Prostate gland (tissue), 2 donors: ENCODE results near the gene PHF20. TPM values are rescaled to one million over a fixed set of nuclear protein-coding genes. Genes with fewer than 3 reads are reported as not detected.
"Not testable (repeated sequence)": the region's sequence is repeated elsewhere in the genome, so short reads cannot be mapped to it uniquely, and the experiment has no call there.

Experiments used
- DNase-seq: peaks from one replicate; pipeline ENCODE4 v3.0.0-alpha.2; 2019; ENCODE audit warnings: low spot score
- H3K27ac ChIP-seq, 2 donors: fragments of 200-600 bp; sonication (generic); 2 replicates each; pipeline ENCODE4 v1.5.1; 2017 to 2019
- H3K27me3 ChIP-seq: fragments of 200-600 bp; sonication (generic); replicated peaks from 2 replicates; pipeline ENCODE4 v1.5.1; 2019; ENCODE audit not compliant: insufficient read depth
- H3K36me3 ChIP-seq, 2 donors: fragments of 200-600 bp; sonication (generic); 1 replicate in 1 of 2; 2 replicates in 1 of 2; pipeline versions ENCODE4 v1.5.1 to v1.8.1; 2017 to 2019
- H3K4me1 ChIP-seq: fragments of 200-600 bp; sonication (generic); replicated peaks from 2 replicates; pipeline ENCODE4 v1.5.1; 2019
- H3K4me3 ChIP-seq, 2 donors: fragments of 200-600 bp; sonication (generic); 2 replicates each; pipeline ENCODE4 v1.5.1; 2017 to 2019
- H3K9me3 ChIP-seq: fragments of 200-600 bp; sonication (generic); 2 replicates; pipeline ENCODE4 v1.5.1; 2017
- CTCF ChIP-seq, 4 experiments: fragments of 200-600 bp in 2 of 4; fragments of 450-650 bp in 2 of 4; sonication (generic) in 2 of 4; IDR thresholded peaks; 1 replicate in 3 of 4; 2 replicates in 1 of 4; pipeline ENCODE4 v1.5.1; 2016 to 2019; ENCODE audit warnings: antibody characterized with exemption in 4 of 4, mild to moderate bottlenecking in 2 of 4, moderate library complexity in 2 of 4
- POLR2A ChIP-seq: fragments of 450-650 bp; IDR thresholded peaks from one replicate; pipeline ENCODE4 v1.6.1; 2016; ENCODE audit warnings: antibody characterized with exemption, mild to moderate bottlenecking
- POLR2AphosphoS5 ChIP-seq: sonication (generic); formaldehyde crosslinking; IDR thresholded peaks from one replicate; pipeline ENCODE4 v1.6.1; 2017; ENCODE audit warnings: antibody characterized with exemption
- WGBS: methylation state at CpG from one replicate; pipeline ENCODE4 v1.1.5; 2018; 5-methylcytosine and 5-hydroxymethylcytosine counted together
- intact Hi-C: fragments of 100-400 bp; cut with DNase I; formaldehyde crosslinking; loops from one replicate; pipeline ENCODE4 v1.14.2; 2022
- total RNA-seq, 2 donors: library from RNA; depleted of rRNA; stranded (reverse); fragments of >200 nt; gene quantifications; one replicate each; pipeline ENCODE4 v1.1.0, GENCODE V29; 2016

The PHF20 gene
- 10 to 100 TPM; 34.7 to 61.1 TPM for total RNA-seq

- peaks cover 6% of the 10 kb centered on the region for H3K4me1 ChIP-seq
- no peaks in the 10 kb centered on the region for H3K36me3 ChIP-seq
- DNase-seq, result peak; percentile 98
- intact Hi-C loops, result loop anchor here (5.0 kb wide), 1 partner anchor 95 kb away; no protein-coding TSS in a partner anchor
- no peaks in the 10 kb centered on the region for H3K27me3 ChIP-seq
- H3K9me3 ChIP-seq, result no peaks in the 10 kb centered on the region
- 5% methylated on average over 37 of the region's 87 CpGs for WGBS
- TF ChIP-seq CTCF (IDR thresholded peaks at IDR 0.05), result peak in 1 of 4 experiments; percentile 39
- peak; percentile 61 for TF ChIP-seq POLR2A
- TF ChIP-seq POLR2AphosphoS5, result peak; percentile 94
- peak within 1 kb of the TSS; percentile 94 to 95 for H3K27ac ChIP-seq
- H3K4me3 ChIP-seq, result peak within 1 kb of the TSS; percentile 64 to 70
Observed at GRCh38 chr20:35771689-35772562, at the start of gene PHF20. PHF20 (plus strand) TSS chr20:35772015; CDS start chr20:35801523, 29,508 bp downstream.

GRCh38 chr20:35723275-35723639, 48.6 kb upstream of the PHF20 start:
- 89% methylated on average over 4 of the region's 4 CpGs for WGBS
- peaks cover 22 to 55% of the 10 kb centered on the region in 2 donors for H3K36me3 ChIP-seq
- intact Hi-C loops, result not testable (repeated sequence)

GRCh38 chr20:35723652-35724320, 48.0 kb upstream of the PHF20 start:
- WGBS, result 92% methylated on average over 12 of the region's 12 CpGs
- H3K27ac ChIP-seq, DNase-seq, H3K27me3 ChIP-seq, H3K4me3 ChIP-seq, intact Hi-C loops, H3K9me3 ChIP-seq, H3K4me1 ChIP-seq: not testable (repeated sequence)
- peaks cover 25 to 55% of the 10 kb centered on the region in 2 donors for H3K36me3 ChIP-seq

More at GRCh38 chr20:35723275-35723639, 48.6 kb upstream of the PHF20 start:
- H3K9me3 ChIP-seq, H3K27ac ChIP-seq, H3K4me1 ChIP-seq, H3K27me3 ChIP-seq, DNase-seq, H3K4me3 ChIP-seq: not testable (repeated sequence)

GRCh38 chr20:35724321-35725230, 47.2 kb upstream of the PHF20 start:
- H3K4me1 ChIP-seq, result no peaks in the 10 kb centered on the region
- no peaks in the 10 kb centered on the region for H3K9me3 ChIP-seq
- 70% methylated on average over 13 of the region's 13 CpGs for WGBS
- H3K27me3 ChIP-seq, result no peaks in the 10 kb centered on the region
- peaks cover 28 to 55% of the 10 kb centered on the region in 2 donors for H3K36me3 ChIP-seq
- intact Hi-C loops, result no loop called here
- H3K4me3 ChIP-seq, result no peak overlapping the region
- no peak overlapping the region for H3K27ac ChIP-seq
- TF ChIP-seq POLR2AphosphoS5 (no peak), CTCF (IDR thresholded peaks at IDR 0.05) (no peak), POLR2A (no peak)
- DNase-seq, result no peak

- peaks cover 21 to 34% of the 10 kb centered on the region in 2 donors for H3K36me3 ChIP-seq
- intact Hi-C loops, result no loop called here
- H3K4me3 ChIP-seq, result no peak overlapping the region
- no peaks in the 10 kb centered on the region for H3K9me3 ChIP-seq
- TF ChIP-seq CTCF (IDR thresholded peaks at IDR 0.05) (no peak), POLR2A (no peak), POLR2AphosphoS5 (no peak)
- H3K4me1 ChIP-seq, result no peaks in the 10 kb centered on the region
- DNase-seq, result no peak
- H3K27ac ChIP-seq, result no peak overlapping the region
- 92% methylated on average over 20 of the region's 20 CpGs for WGBS
- H3K27me3 ChIP-seq, result no peaks in the 10 kb centered on the region
Observed at GRCh38 chr20:35726842-35727711, 44.7 kb upstream of the PHF20 start.
